Measurements from ENCODE around the gene CEP41.

DNA sequence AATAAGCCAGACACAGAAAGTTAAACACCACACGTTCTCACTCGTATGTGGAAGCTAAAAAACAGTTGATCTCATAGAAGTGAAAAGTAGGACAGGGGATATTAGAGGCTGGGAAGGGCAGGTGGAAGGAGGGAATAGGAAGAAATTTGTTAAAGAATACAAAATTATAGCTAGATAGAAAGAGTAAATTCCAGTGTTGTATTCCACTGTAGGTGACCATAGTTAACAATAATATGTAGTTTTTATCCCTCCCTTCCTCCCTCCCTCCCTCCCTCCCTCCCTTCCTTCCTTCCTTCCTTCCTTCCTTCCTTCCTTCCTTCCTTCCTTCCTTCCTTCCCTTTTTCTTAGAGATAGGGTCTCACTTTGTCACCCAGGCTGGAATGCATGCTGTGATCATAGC is 31.2 kb upstream of the CEP41 start:
- TF ChIP-seq ZFP3 (CRISPR knock-in tag; IDR thresholded peaks at IDR 0.05) (no peak), ZC3H10 (CRISPR knock-in tag; IDR thresholded peaks at IDR 0.05) (no peak)

Data from SK-N-SH treated with all-trans-retinoic acid at 6 μM for 48 hours (cell line).